Measurements from ENCODE around the gene APOO.

APOO gene

DNA sequence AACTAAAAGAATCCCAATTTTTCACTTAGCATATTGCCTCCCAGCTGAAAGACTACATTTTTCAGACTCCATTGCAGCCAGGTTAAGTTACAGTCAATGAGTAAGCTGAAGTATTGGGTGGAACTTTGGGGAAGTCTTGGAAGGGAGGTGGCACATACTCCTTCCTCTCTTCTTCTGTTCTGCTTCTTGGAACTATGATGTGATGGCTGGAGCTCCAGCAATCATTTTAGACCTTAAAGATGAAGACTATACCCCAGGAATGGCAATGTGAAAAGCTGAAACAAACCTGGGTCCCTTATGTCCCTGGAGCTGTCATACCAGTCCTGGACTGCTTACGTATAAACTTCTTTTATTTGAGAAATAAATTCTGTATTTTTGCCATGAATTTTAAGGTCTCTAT, 93.9 kb downstream of the APOO start:
- DNase-seq = no peak

- DNase-seq = no peak
Observed at GRCh38 chrX:23811656-23812055, 96.1 kb downstream of the APOO start.

- DNase-seq = no peak
Observed at GRCh38 chrX:23811108-23811651, 96.6 kb downstream of the APOO start.

DNA sequence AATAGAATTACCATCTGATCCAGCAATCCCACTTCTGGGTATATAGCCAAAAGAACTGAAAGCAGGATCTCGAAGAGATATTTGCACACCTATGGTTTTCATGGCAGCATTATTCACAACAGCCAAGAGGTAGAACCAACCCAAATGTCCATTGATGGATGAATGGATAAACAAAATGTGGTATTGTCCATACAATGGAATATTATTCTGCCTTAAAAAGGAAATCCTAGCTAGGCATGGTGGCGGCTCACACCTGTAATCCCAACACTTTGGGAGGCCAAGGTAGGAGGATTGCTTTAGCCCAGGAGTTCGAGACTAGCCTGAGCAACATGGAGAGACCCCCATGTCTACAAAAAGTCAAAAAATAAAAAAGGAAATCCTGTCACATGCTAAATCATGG, 97.5 kb downstream of the APOO start:
- DNase-seq = no peak

DNA sequence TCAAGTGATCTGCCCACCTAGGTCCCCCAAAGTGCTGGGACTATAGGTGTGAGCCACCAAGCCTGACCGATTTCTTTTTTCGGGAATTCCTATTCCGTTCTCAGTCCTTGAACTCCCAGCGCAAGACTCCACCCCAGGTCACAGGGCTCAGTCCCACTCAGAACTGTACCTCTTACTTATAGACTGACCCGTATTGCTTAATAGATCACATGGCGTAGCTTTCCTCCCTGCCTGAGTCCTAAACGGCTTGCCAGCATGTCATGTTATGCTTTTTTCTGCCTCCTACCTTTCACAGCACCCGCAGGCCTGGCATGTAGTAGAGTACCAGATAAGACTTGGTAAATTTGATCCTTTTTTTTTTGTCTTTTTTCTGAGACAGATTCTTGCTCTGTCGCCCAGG, 102.3 kb downstream of the APOO start:
- DNase-seq = no peak

GRCh38 chrX:23804578-23804977, 103.2 kb downstream of the APOO start:
- no peak for DNase-seq

DNA sequence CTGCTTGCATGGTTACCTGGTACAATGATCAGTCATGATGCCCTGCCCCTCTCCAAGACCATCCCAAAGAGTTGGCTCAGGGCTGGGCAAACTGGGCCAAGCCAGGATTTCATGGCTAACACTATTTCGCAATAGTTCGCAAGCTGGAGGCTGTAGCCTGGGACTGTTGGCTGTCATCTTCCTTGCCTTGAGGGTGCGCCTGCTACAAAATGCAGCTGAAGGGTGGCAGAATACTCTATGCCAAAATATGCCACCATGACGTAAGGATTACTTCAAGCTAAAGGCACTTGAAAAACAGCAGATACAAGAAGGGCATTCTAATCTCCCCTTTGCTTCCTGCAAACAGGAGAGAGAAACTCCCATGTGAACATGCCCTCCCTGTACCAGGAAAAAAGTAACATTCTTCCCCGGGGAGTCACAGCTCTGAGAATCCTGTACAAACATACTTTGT, 103.8 kb downstream of the APOO start:
- DNase-seq = no peak

GRCh38 chrX:23802431-23802830, 105.3 kb downstream of the APOO start:
- DNase-seq = no peak

GRCh38 chrX:23799469-23800065, 108.2 kb downstream of the APOO start:
- no peak for DNase-seq

GRCh38 chrX:23797371-23798128, 110.2 kb downstream of the APOO start:
- DNase-seq = no peak

DNA sequence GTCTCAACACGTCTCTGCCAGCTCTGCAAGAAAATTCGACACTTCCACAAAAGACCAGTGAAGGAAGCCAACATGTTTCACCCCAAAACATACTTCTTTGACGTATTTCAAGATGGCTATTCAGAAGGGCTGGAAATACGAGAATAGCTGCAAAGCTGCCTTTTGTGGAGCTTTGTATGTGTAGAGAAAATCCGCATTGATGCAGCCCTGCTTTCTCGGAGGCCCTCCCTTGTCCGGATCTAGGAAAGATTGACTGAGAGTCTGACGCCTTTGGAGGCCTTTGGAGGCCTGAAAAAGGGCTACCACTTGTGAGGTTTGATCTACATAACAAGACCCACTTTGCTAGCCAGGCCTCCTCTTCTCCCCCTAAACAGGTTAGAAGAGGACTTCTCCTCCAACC, 112.5 kb downstream of the APOO start:
- no peak for DNase-seq

DNA sequence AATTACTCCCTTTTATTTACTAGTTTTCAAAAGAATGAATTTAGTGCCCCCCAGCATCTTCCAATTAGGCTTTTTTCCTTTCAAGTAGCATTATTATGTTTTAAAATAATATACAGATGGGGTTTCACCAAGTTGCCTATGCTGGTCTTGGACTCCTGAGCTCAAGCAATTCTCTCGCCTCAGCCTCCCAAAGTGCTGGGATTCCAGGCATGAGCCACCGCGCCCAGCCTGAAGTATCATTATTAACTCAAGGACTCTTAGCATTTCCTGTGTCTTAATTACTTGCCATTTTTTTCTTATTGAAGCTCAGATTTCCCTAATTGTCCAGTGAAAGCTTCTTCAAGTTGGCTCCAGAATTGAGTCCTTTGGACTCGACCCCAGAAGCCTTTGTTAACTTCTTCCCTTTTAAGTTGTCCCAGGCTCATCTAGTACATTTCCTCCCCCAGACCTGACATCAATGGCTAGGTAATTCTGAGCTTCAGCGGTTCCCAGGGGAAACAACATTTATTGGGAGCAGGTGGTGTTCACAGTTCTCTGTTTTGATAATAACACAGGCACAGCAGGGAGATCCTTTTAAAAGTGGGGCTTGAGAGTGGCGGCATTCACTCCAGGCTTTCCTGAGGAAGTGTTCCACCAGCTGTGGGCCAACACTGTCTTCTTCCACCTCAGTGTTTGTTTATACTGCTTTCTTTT, 114.7 kb downstream of the APOO start:
- DNase-seq = no peak

GRCh38 chrX:23790155-23790497, 117.6 kb downstream of the APOO start:
- no peak for DNase-seq

GRCh38 chrX:23789386-23790154, 118.2 kb downstream of the APOO start:
- no peak for DNase-seq

- DNase-seq = no peak
Observed at GRCh38 chrX:23788946-23789345, 118.8 kb downstream of the APOO start.

DNA sequence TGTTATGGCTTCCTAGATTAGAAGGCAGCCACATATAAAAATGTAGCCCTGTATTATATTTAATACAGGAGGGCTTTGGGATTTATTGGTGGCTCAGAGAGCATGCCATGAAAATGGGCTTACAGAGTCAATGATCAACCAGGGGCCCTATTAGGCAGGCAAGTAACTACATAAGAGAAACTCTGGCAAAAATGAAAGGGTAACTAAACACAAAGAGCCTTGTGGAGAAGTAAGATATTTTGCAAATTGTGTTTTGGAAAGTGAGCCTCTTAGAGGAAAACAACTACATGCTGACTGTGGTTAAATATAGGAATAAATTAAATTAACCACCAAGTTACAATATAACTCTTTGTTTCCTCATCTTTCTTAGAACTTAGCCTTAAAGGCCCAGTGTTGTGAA, 119.2 kb downstream of the APOO start:
- DNase-seq = no peak

GRCh38 chrX:23787745-23788118, 120.0 kb downstream of the APOO start:
- DNase-seq = no peak

DNA sequence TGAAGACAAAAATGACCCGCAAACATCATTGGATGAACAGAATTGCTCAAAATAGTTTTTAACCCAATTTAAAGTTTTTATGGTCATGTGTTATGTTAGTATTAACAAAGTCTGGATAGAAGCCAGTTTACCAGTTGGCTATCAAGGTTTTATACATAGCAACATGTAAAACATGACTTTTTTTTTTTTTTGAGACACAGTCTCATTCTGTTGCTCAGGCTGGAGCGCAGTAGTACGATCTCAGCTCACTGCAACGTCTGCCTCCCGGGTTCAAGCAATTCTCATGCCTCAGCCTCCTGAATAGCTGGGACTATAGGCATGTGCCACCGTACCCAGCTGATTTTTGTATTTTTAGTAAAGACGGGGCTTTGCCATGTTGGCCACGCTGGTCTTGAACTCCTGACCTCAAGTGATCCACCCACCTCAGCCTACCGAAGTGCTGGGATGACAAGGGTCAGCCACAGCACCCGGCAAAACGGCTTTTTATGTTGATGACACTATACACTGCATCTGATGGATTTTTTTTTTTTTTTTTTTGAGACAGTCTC, 121.4 kb downstream of the APOO start:
- DNase-seq = no peak

DNA sequence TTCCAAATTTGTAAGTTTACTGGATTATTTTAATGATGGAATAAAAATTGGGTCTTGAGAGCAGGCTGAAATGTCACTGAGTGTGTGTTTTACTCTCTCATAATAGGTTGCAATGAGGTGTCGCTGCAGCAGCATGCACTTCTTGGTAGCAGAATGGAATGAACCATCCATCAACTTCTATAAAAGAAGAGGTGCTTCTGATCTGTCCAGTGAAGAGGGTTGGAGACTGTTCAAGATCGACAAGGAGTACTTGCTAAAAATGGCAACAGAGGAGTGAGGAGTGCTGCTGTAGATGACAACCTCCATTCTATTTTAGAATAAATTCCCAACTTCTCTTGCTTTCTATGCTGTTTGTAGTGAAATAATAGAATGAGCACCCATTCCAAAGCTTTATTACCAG, 122.2 kb downstream of the APOO start:
- no peak for DNase-seq

GRCh38 chrX:23784470-23785331, 123.0 kb downstream of the APOO start:
- DNase-seq = no peak

DNA sequence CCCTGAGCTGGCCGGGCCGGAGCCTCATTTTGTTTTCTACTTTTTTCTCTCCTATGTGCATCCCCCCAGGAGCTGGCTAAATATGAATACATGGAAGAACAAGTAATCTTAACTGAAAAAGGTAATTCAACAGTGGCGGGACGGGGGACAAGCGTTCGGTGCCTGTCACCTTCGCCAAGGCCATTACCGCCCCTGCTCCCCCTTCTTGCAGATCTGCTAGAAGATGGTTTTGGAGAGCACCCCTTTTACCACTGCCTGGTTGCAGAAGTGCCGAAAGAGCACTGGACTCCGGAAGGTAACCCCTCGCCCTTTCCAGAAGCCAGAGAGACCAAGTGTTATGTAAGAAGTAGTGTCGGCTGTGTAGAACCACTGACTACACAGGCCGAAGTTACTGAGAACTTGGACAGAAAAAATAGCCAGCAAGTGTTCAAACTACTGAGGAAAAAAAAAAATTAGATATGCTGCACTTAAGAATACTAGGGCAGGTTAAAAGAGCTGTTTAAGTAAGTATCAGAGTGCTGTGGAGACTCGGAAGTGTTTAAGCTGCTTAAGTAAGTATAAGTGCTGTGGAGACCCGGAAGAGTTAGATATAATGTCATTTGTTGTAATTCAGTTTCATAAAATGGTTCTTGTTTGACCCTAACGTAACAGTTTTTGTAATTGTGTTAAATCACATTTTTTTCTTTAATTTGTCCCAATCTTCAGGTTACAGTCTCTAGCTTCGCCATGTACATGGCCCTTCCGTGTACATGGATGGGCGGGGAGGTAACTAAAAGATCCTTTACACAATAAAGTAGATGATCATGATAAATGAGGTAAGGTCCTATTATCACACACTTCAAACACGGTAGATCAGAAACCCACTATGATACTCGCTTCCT, 123.9 kb downstream of the APOO start:
- DNase-seq = no peak

Measured in NCI-H446 treated with DMSO at 0.1 percent for 48 hours (cell line).